HCT116 (cell line): ENCODE measurements around the gene ESPN.

Experiments used
- CEBPB ChIP-seq: IDR thresholded peaks from 2 replicates; pipeline ENCODE4 v1.6.1; 2012; ENCODE audit warnings: low read depth
- EGR1 ChIP-seq: IDR thresholded peaks from 2 replicates; pipeline ENCODE4 v1.6.1; 2012; ENCODE audit warnings: low read depth
- EZH2 ChIP-seq: fragments of 200-600 bp; sonication (generic); IDR thresholded peaks from 2 replicates; pipeline ENCODE4 v1.6.1; 2017; ENCODE audit warnings: antibody characterized with exemption, mixed run types
- EZH2phosphoT487 ChIP-seq: fragments of 200-600 bp; IDR thresholded peaks from 2 replicates; pipeline ENCODE4 v1.6.1; 2018; ENCODE audit warnings: antibody characterized with exemption, borderline replicate concordance
- JUND ChIP-seq: IDR thresholded peaks from 2 replicates; pipeline ENCODE4 v1.6.1; 2012
- POLR2A ChIP-seq: IDR thresholded peaks from 2 replicates; pipeline ENCODE4 v1.7.0; 2011; ENCODE audit warnings: borderline replicate concordance; ENCODE audit not compliant: insufficient read depth, insufficient read length; ENCODE audit errors: extremely low read depth
- POLR2AphosphoS5 ChIP-seq: IDR thresholded peaks from 2 replicates; pipeline ENCODE4 v1.6.1; 2011; ENCODE audit warnings: mild to moderate bottlenecking, low read depth, low read length, moderate library complexity
- SP1 ChIP-seq: IDR thresholded peaks from 2 replicates; pipeline ENCODE4 v1.6.1; 2012; ENCODE audit warnings: low read depth
- YY1 ChIP-seq: IDR thresholded peaks from 2 replicates; pipeline ENCODE4 v1.6.1; 2011; ENCODE audit warnings: low read length, low read depth, moderate library complexity, mild to moderate bottlenecking; ENCODE audit not compliant: insufficient replicate concordance; ENCODE audit errors: extremely low read depth
- ZNF274 ChIP-seq: fragments of 200-500 bp; sonication (Bioruptor generic); IDR thresholded peaks from 2 replicates; pipeline ENCODE4 v1.6.1; 2014; ENCODE audit warnings: mild to moderate bottlenecking, low read depth, low read length, inconsistent platforms
- TF ChIP-seq, protein P1 (sequence below), 3 experiments: fragments of 200-600 bp in 1 of 3; sonication (generic) in 1 of 3; IDR thresholded peaks in 2 of 3; conservative IDR thresholded peaks in 1 of 3; 2 replicates each; pipeline ENCODE4 v1.5.1; 2012 to 2017; ENCODE audit warnings: low read depth in 2 of 3, low read length in 2 of 3, antibody characterized with exemption in 1 of 3, borderline replicate concordance in 1 of 3, control low read depth in 1 of 3, mild to moderate bottlenecking in 1 of 3, mixed read lengths in 1 of 3, mixed run types in 1 of 3, moderate library complexity in 1 of 3; ENCODE audit not compliant: insufficient read depth in 1 of 3
- TF ChIP-seq, protein P2 (sequence below): IDR thresholded peaks from 2 replicates; pipeline ENCODE4 v1.6.1; 2012; ENCODE audit warnings: low read depth

DNA sequence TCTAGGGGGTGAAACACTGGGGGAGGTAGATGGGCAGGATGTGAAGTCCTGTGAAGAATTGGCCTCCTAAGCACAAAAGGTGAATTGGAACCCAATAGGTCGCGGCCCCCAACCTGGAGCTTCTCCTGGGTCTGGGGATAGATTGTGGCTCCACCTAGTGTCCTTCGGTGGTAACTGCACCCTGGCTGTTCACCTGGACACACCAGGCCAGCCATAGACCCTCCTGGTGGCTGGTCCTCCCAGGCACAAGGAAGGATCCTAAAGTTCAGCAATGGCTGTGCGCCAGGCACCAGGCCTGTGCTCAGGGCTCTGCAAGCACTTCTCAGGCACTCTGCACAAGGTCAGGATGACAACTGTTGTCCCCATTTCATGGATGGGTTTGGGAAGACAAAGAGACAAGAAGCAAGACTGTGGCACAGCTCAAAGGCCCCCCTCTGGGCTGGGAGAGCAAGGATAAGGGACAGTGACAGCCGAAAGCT is 13.5 kb downstream of the ESPN start:
- TF ChIP-seq POLR2A = no peak
- TF ChIP-seq SP1 = no peak
- TF ChIP-seq, protein P1, sequence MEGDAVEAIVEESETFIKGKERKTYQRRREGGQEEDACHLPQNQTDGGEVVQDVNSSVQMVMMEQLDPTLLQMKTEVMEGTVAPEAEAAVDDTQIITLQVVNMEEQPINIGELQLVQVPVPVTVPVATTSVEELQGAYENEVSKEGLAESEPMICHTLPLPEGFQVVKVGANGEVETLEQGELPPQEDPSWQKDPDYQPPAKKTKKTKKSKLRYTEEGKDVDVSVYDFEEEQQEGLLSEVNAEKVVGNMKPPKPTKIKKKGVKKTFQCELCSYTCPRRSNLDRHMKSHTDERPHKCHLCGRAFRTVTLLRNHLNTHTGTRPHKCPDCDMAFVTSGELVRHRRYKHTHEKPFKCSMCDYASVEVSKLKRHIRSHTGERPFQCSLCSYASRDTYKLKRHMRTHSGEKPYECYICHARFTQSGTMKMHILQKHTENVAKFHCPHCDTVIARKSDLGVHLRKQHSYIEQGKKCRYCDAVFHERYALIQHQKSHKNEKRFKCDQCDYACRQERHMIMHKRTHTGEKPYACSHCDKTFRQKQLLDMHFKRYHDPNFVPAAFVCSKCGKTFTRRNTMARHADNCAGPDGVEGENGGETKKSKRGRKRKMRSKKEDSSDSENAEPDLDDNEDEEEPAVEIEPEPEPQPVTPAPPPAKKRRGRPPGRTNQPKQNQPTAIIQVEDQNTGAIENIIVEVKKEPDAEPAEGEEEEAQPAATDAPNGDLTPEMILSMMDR (IDR thresholded peaks at IDR 0.05 in 2 of 3, conservative IDR thresholded peaks at IDR 0.05 in 1 of 3; ENCODE audit: borderline replicate concordance in 1 of 3, insufficient read depth in 1 of 3, low read depth in 2 of 3, low read length in 2 of 3) = peak in 2 of 3 experiments; percentile 93; a peak in 4 of 6 replicates
- TF ChIP-seq EZH2 = no peak
- peak; percentile 31 for TF ChIP-seq YY1
- no peak for TF ChIP-seq EGR1
- no peak for TF ChIP-seq ZNF274
- TF ChIP-seq EZH2phosphoT487 = no peak
- TF ChIP-seq CEBPB = no peak
- no peak for TF ChIP-seq POLR2AphosphoS5
- TF ChIP-seq, protein P2, sequence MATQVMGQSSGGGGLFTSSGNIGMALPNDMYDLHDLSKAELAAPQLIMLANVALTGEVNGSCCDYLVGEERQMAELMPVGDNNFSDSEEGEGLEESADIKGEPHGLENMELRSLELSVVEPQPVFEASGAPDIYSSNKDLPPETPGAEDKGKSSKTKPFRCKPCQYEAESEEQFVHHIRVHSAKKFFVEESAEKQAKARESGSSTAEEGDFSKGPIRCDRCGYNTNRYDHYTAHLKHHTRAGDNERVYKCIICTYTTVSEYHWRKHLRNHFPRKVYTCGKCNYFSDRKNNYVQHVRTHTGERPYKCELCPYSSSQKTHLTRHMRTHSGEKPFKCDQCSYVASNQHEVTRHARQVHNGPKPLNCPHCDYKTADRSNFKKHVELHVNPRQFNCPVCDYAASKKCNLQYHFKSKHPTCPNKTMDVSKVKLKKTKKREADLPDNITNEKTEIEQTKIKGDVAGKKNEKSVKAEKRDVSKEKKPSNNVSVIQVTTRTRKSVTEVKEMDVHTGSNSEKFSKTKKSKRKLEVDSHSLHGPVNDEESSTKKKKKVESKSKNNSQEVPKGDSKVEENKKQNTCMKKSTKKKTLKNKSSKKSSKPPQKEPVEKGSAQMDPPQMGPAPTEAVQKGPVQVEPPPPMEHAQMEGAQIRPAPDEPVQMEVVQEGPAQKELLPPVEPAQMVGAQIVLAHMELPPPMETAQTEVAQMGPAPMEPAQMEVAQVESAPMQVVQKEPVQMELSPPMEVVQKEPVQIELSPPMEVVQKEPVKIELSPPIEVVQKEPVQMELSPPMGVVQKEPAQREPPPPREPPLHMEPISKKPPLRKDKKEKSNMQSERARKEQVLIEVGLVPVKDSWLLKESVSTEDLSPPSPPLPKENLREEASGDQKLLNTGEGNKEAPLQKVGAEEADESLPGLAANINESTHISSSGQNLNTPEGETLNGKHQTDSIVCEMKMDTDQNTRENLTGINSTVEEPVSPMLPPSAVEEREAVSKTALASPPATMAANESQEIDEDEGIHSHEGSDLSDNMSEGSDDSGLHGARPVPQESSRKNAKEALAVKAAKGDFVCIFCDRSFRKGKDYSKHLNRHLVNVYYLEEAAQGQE = no peak
- TF ChIP-seq JUND = no peak
